GM12878 (cell line): ENCODE measurements around the gene HSPA4. TPM values are rescaled to one million over a fixed set of nuclear protein-coding genes. Genes with fewer than 3 reads are reported as not detected.
A peak's percentile ranks its signal among the peaks of the same experiment; 100 is the strongest.

Source experiments
- ASH2L ChIP-seq: fragments of 300-600, 200-600 bp; sonication (generic); IDR thresholded peaks from 2 replicates; pipeline ENCODE4 v1.6.1; 2017; ENCODE audit warnings: low read depth, mild to moderate bottlenecking, borderline replicate concordance
- BACH1 ChIP-seq: fragments of 450-650 bp; IDR thresholded peaks from 2 replicates; pipeline ENCODE4 v1.6.1; 2017; ENCODE audit warnings: mild to moderate bottlenecking, borderline replicate concordance
- CBX5 ChIP-seq: sonication (generic); IDR thresholded peaks from 2 replicates; pipeline ENCODE4 v1.6.1; 2016; ENCODE audit warnings: low read depth, moderate library complexity, mild to moderate bottlenecking, inconsistent platforms
- CEBPB ChIP-seq, 2 experiments: fragments of 150-350 bp in 1 of 2; IDR thresholded peaks; 2 replicates each; pipeline ENCODE4 v1.6.1; 2012 to 2014; ENCODE audit warnings: low read depth in 2 of 2, low read length in 2 of 2, borderline replicate concordance in 1 of 2, inconsistent platforms in 1 of 2
- FOXM1 ChIP-seq: IDR thresholded peaks from 2 replicates; pipeline ENCODE4 v1.6.1; 2012; ENCODE audit warnings: low read depth, mild to moderate bottlenecking, inconsistent platforms, low read length, moderate library complexity
- HCFC1 ChIP-seq: fragments of 150-350 bp; IDR thresholded peaks from 2 replicates; pipeline ENCODE4 v1.6.1; 2014; ENCODE audit warnings: low read length
- MYC ChIP-seq: IDR thresholded peaks from 2 replicates; pipeline ENCODE4 v1.6.1; 2011; ENCODE audit warnings: mild to moderate bottlenecking, low read length, moderate library complexity, inconsistent platforms; ENCODE audit not compliant: insufficient read depth, insufficient replicate concordance, insufficient read length, severe bottlenecking
- NBN ChIP-seq: fragments of 450-650 bp; IDR thresholded peaks from 2 replicates; pipeline ENCODE4 v1.6.1; 2016
- POLR2A ChIP-seq: IDR thresholded peaks from 2 replicates; pipeline ENCODE4 v1.6.1; 2011; ENCODE audit warnings: low read depth, mild to moderate bottlenecking, low read length
- RAD21 ChIP-seq: IDR thresholded peaks from 2 replicates; pipeline ENCODE4 v1.6.1; 2011; ENCODE audit warnings: mild to moderate bottlenecking, low read depth, low read length, moderate library complexity; ENCODE audit not compliant: insufficient read depth
- RAD51 ChIP-seq: fragments of 450-650 bp; IDR thresholded peaks from 2 replicates; pipeline ENCODE4 v1.6.1; 2016; ENCODE audit warnings: moderate library complexity, mild to moderate bottlenecking, inconsistent platforms
- RB1 ChIP-seq: fragments of 450-650 bp; formaldehyde crosslinking; IDR thresholded peaks from 2 replicates; pipeline ENCODE4 v1.6.1; 2017; ENCODE audit warnings: mild to moderate bottlenecking, borderline replicate concordance
- SMAD5 ChIP-seq: IDR thresholded peaks from 2 replicates; pipeline ENCODE4 v1.6.1; 2016; ENCODE audit warnings: antibody characterized with exemption, low read depth
- SP1 ChIP-seq: IDR thresholded peaks from one replicate; pipeline ENCODE4 v1.6.1; 2011; ENCODE audit warnings: low read depth, low read length
- TBL1XR1 ChIP-seq: IDR thresholded peaks from 2 replicates; pipeline ENCODE4 v1.6.1; 2012; ENCODE audit warnings: low read depth, low read length, improper control_type of control experiment
- ZNF207 ChIP-seq: fragments of 450-650 bp; IDR thresholded peaks from 2 replicates; pipeline ENCODE4 v1.6.1; 2014; ENCODE audit warnings: antibody characterized with exemption, mild to moderate bottlenecking, borderline replicate concordance
- ZNF217 ChIP-seq: fragments of 450-650 bp; IDR thresholded peaks from 2 replicates; pipeline ENCODE4 v1.6.1; 2017; ENCODE audit warnings: antibody characterized with exemption, mild to moderate bottlenecking
- polyA plus RNA-seq, 11 experiments: library from polyadenylated mRNA; depleted of rRNA in 4 of 11; unstranded in 6 of 11; stranded (reverse) in 5 of 11; fragments of >200 nt; fragmentation: Nextera tagmentation in 4 of 11; fragmentation: Illumina TruSeq in 1 of 11; extraction: Ambion mirVana in 4 of 11; extraction: Trizol in 1 of 11; gene quantifications; 1 replicate in 1 of 11; 2 replicates in 10 of 11; pipeline versions ENCODE4 v1.2.1 to v1.2.3, GENCODE V29; 2011 to 2016; ENCODE audit warnings: inconsistent platforms in 2 of 11, missing spikeins in 2 of 11, low read depth in 1 of 11
- total RNA-seq, 4 experiments: library from RNA; depleted of rRNA in 3 of 4; stranded (reverse); fragments of >200 nt in 3 of 4; fragmentation: Illumina TruSeq in 1 of 4; extraction: Trizol in 1 of 4; gene quantifications; 2 replicates each; pipeline versions ENCODE4 v1.2.1 to v1.2.3, GENCODE V29; 2013 to 2021
- TF ChIP-seq, protein P1 (sequence below): IDR thresholded peaks from 2 replicates; pipeline ENCODE4 v1.6.1; 2011; ENCODE audit warnings: low read depth, mild to moderate bottlenecking, low read length, moderate library complexity, borderline replicate concordance; ENCODE audit errors: extremely low read depth

Gene HSPA4
- total and polyA plus RNA-seq, 10 of the 15 experiments (the other 5 are each of a cell fraction or from before 2014, with no cell fraction given), result 61.6 to 234 (median 116) TPM

DNA sequence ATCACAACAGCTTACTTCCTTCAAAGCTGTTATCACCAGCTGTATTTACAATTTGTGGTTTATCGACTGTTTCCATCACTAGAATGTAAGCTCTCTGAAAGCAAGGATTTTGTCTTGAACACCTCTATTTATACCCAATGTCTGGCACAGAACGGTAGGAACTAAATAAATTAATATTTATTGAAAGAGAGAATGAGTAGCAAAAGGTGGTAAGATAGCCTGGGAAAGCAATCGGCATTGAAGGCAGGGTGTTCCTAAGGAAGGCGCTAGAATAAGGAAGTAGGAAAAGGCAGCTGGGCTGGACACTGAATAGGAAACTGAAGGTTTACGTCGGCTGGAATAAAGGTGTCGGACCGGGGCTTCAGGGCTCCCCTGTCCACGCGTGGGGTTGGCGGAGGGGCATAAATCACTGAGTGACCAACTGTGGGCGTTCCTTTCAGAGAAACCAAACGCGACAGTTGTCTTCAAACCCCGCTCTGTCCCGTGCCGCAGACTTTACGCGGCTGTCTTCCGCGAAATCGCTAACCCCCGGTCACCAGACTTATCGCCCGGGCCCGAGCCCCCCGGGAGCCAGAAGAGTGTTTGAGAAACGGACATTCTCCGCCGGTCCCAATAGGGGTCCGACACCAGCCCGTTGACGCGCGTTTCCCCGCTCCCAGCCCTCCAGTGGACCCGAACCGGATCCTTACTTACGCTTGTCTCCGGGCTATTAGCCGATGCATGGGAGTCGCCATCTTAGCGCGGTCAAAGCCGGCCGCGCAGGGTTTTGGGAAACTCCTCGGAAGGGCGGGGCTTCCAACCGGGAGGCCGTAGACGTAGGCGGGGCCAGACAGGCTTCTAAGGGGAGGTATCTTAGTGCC, 25.8 kb upstream of the HSPA4 start, which contains the start of gene ZCCHC10 (continued):
- peak; percentile 77; the same call in 1 of the 2 replicates for TF ChIP-seq SMAD5
- peak; percentile 77; the same call in 1 of the 2 replicates for TF ChIP-seq CBX5
- TF ChIP-seq RAD51, result 0 out of 2 replicates have a peak, but pooled peaks have one; percentile 13
- no peak for TF ChIP-seq TBL1XR1
- TF ChIP-seq ZNF207, result 0 out of 2 replicates have a peak, but pooled peaks have one; percentile 36
- TF ChIP-seq RB1, result peak; percentile 35; the same call in 1 of the 2 replicates
- no peak for TF ChIP-seq MYC
- no peak for TF ChIP-seq RAD21
- peak; percentile 93 for TF ChIP-seq POLR2A
- TF ChIP-seq CEBPB (IDR thresholded peaks at IDR 0.05; ENCODE audit: borderline replicate concordance in 1 of 2, low read depth in 2 of 2, low read length in 2 of 2), result no peak
- peak; percentile 34; the same call in 1 of the 2 replicates for TF ChIP-seq ZNF217
- peak; percentile 95 for TF ChIP-seq ASH2L
- TF ChIP-seq SP1, result no peak
- peak; percentile 40; the same call in 1 of the 2 replicates for TF ChIP-seq HCFC1
- TF ChIP-seq NBN, result peak; percentile 73
- TF ChIP-seq, protein P1, sequence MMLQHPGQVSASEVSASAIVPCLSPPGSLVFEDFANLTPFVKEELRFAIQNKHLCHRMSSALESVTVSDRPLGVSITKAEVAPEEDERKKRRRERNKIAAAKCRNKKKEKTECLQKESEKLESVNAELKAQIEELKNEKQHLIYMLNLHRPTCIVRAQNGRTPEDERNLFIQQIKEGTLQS, result no peak
- TF ChIP-seq BACH1, result 0 out of 2 replicates have a peak, but pooled peaks have one; percentile 34
- TF ChIP-seq FOXM1, result 0 out of 2 replicates have a peak, but pooled peaks have one; percentile 13
